SK-N-SH treated with all-trans-retinoic acid at 6 μM for 48 hours (cell line): ENCODE results near the gene PARK7.

Experiments used
- ATAC-seq: fragments of 200-7000 bp; cut with Tn5 transposase; 3 replicates; pipeline ENCODE4 v1.9.1; 2020; ENCODE audit warnings: mild to moderate bottlenecking, moderate library complexity
- ARNTL ChIP-seq: fragments of 450-650 bp; formaldehyde crosslinking; IDR thresholded peaks from 2 replicates; pipeline ENCODE4 v1.5.0; 2020; ENCODE audit warnings: low read depth, mild to moderate bottlenecking, moderate library complexity, borderline replicate concordance
- BACH2 ChIP-seq: fragments of 250-450 bp; sonication (Bioruptor Pico); IDR thresholded peaks from 2 replicates; pipeline ENCODE4 v1.9.0; 2021; ENCODE audit warnings: mild to moderate bottlenecking, borderline replicate concordance
- GLIS3 ChIP-seq: fragments of 250-450 bp; sonication (Bioruptor Pico); IDR thresholded peaks from 2 replicates; pipeline ENCODE4 v1.5.0; 2020; ENCODE audit warnings: mild to moderate bottlenecking, moderate library complexity
- ISL1 ChIP-seq: fragments of 250-450 bp; sonication (Bioruptor Pico); IDR thresholded peaks from 2 replicates; pipeline ENCODE4 v2.1.2; 2022; ENCODE audit warnings: mild to moderate bottlenecking, moderate library complexity
- OSR1 ChIP-seq: fragments of 250-450 bp; sonication (Bioruptor Pico); IDR thresholded peaks from 2 replicates; pipeline ENCODE4 v1.8.0; 2022; ENCODE audit warnings: moderate library complexity, mild to moderate bottlenecking, inconsistent platforms
- PPARA ChIP-seq: fragments of 250-450 bp; sonication (Bioruptor Pico); IDR thresholded peaks from 2 replicates; pipeline ENCODE4 v1.5.0; 2020; ENCODE audit warnings: mild to moderate bottlenecking, borderline replicate concordance
- SNAI2 ChIP-seq: fragments of 250-450 bp; sonication (Bioruptor Pico); IDR thresholded peaks from 2 replicates; pipeline ENCODE4 v1.5.0; 2020; ENCODE audit warnings: mild to moderate bottlenecking, moderate library complexity
- TOX ChIP-seq: fragments of 250-450 bp; sonication (Bioruptor Pico); IDR thresholded peaks from 2 replicates; pipeline ENCODE4 v1.8.0; 2021; ENCODE audit warnings: mild to moderate bottlenecking, moderate library complexity, borderline replicate concordance
- ZC3H10 ChIP-seq: fragments of 250-450 bp; sonication (Bioruptor Pico); IDR thresholded peaks from 2 replicates; pipeline ENCODE4 v1.5.1; 2021; ENCODE audit warnings: mild to moderate bottlenecking, moderate library complexity
- ZFP3 ChIP-seq: fragments of 250-450 bp; sonication (Bioruptor Pico); IDR thresholded peaks from 2 replicates; pipeline ENCODE4 v1.5.0; 2020; ENCODE audit warnings: mild to moderate bottlenecking, moderate library complexity
- ZFP30 ChIP-seq: fragments of 450-650 bp; formaldehyde crosslinking; IDR thresholded peaks from 2 replicates; pipeline ENCODE4 v1.5.0; 2022; ENCODE audit warnings: mild to moderate bottlenecking, moderate library complexity
- ZNF565 ChIP-seq: fragments of 450-650 bp; formaldehyde crosslinking; conservative IDR thresholded peaks from 2 replicates; pipeline ENCODE4 v1.5.0; 2020; ENCODE audit warnings: low read depth, mild to moderate bottlenecking, moderate library complexity
- ZNF70 ChIP-seq: fragments of 450-650 bp; formaldehyde crosslinking; IDR thresholded peaks from 2 replicates; pipeline ENCODE4 v1.5.0; 2020; ENCODE audit warnings: mild to moderate bottlenecking, moderate library complexity
- TF ChIP-seq, protein P1 (sequence below): fragments of 250-450 bp; sonication (Bioruptor Pico); IDR thresholded peaks from 2 replicates; pipeline ENCODE4 v1.5.0; 2020; ENCODE audit warnings: mild to moderate bottlenecking, moderate library complexity
- TF ChIP-seq, protein P2 (sequence below): fragments of 250-450 bp; sonication (Bioruptor Pico); IDR thresholded peaks from 2 replicates; pipeline ENCODE4 v1.8.0; 2020; ENCODE audit warnings: mild to moderate bottlenecking, moderate library complexity, borderline replicate concordance
- TF ChIP-seq, protein P3 (sequence below): fragments of 250-450 bp; sonication (Bioruptor Pico); IDR thresholded peaks from 2 replicates; pipeline ENCODE4 v1.5.1; 2021; ENCODE audit warnings: mild to moderate bottlenecking, moderate library complexity

Gene PARK7

DNA sequence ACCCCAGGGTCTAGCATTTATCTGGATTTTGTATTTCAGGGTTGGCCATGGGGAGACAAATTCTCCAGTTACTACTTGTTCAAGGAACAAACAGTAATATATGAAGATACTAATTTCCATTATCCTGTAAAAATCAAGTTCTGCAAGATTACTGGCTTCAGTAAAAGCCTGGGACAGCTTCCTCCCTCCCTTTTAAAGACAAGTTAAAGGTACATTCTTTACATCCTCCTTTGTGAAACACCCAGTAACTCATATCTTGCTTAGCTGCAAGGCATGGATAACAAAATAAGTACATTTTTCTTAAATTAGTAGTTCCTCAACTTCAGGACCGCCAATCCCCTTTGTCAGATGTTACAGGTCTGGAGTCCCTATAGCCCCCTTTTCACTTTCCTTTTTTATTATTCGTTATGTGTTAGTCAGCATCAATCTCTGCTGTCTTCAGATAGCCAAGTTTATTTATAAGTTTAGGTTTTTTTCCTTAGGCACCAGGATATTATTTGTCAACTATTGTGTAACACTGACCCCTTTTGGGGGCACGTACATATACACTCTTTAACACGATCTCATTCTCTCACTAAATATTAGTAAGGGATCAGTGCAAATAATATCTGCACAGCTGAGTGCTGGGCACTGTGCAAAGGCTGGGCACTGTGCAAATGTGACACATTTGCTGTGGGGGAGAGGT, 54.8 kb downstream of the PARK7 start (continued):
- TF ChIP-seq, protein P1, sequence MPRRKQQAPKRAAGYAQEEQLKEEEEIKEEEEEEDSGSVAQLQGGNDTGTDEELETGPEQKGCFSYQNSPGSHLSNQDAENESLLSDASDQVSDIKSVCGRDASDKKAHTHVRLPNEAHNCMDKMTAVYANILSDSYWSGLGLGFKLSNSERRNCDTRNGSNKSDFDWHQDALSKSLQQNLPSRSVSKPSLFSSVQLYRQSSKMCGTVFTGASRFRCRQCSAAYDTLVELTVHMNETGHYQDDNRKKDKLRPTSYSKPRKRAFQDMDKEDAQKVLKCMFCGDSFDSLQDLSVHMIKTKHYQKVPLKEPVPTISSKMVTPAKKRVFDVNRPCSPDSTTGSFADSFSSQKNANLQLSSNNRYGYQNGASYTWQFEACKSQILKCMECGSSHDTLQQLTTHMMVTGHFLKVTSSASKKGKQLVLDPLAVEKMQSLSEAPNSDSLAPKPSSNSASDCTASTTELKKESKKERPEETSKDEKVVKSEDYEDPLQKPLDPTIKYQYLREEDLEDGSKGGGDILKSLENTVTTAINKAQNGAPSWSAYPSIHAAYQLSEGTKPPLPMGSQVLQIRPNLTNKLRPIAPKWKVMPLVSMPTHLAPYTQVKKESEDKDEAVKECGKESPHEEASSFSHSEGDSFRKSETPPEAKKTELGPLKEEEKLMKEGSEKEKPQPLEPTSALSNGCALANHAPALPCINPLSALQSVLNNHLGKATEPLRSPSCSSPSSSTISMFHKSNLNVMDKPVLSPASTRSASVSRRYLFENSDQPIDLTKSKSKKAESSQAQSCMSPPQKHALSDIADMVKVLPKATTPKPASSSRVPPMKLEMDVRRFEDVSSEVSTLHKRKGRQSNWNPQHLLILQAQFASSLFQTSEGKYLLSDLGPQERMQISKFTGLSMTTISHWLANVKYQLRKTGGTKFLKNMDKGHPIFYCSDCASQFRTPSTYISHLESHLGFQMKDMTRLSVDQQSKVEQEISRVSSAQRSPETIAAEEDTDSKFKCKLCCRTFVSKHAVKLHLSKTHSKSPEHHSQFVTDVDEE: no peak

DNA sequence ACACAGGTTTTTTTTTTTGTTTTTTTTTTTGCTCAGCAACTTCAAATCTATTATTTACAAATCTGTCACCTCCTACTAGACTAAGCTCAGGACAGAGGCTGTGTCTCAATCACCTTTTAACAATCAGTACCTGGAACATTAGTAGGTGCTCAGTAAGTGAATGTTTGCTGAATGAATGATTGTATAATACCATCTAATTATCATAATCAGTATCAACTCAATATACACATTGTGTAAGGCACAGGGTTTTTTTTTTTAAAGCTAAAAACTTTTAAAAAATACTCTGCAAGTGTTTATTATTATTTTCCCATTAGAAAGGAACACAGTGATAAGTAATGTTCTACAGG, 55.4 kb downstream of the PARK7 start:
- no peak for ATAC-seq

DNA sequence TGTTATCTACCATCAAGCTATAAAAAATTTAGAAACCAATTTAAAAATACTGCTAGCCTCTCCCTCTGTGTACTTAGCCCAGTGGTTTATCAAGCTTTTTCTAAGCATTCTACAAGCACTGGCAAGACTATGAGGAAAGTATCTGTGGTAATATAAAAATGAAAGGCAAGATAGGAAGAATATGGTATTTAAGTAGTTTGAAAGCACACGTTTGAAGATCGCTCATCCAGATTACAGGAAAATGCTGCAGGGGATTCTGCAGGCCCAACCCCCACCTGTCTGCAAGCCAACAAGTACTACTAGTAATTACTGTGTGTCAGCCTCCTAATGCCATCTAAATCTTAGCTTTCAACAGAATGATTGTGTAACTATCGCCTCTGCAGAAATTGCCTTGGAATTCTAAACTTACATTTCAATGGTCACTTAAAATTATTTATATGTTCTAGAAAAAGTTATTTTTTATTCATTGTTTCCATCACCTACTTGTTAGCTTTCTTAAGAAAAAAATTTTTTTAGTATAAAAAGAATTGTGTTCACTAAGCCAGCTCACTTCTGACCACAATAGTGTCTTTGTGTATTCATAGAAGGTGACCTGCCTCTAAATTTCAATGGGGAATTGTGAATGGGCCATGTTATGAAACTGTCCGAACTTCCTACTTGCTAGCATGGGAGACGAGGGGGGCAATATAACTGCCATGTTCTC, 56.1 kb downstream of the PARK7 start:
- TF ChIP-seq ZC3H10 (CRISPR knock-in tag) (no peak), ISL1 (CRISPR knock-in tag) (peak; percentile 67)
- ATAC-seq: no peak

More for the DNA sequence above, 55.4 kb downstream of the PARK7 start:
- TF ChIP-seq ZNF565 (CRISPR knock-in tag): no peak
- no peak for TF ChIP-seq ISL1 (CRISPR knock-in tag)
- TF ChIP-seq SNAI2: no peak
- no peak for TF ChIP-seq OSR1
- TF ChIP-seq, protein P2, sequence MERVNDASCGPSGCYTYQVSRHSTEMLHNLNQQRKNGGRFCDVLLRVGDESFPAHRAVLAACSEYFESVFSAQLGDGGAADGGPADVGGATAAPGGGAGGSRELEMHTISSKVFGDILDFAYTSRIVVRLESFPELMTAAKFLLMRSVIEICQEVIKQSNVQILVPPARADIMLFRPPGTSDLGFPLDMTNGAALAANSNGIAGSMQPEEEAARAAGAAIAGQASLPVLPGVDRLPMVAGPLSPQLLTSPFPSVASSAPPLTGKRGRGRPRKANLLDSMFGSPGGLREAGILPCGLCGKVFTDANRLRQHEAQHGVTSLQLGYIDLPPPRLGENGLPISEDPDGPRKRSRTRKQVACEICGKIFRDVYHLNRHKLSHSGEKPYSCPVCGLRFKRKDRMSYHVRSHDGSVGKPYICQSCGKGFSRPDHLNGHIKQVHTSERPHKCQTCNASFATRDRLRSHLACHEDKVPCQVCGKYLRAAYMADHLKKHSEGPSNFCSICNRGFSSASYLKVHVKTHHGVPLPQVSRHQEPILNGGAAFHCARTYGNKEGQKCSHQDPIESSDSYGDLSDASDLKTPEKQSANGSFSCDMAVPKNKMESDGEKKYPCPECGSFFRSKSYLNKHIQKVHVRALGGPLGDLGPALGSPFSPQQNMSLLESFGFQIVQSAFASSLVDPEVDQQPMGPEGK (CRISPR knock-in tag): no peak
- TF ChIP-seq BACH2 (CRISPR knock-in tag): no peak
- no peak for TF ChIP-seq ZFP3 (CRISPR knock-in tag)
- no peak for TF ChIP-seq ARNTL (CRISPR knock-in tag)
- no peak for TF ChIP-seq GLIS3
- TF ChIP-seq ZFP30 (CRISPR knock-in tag): no peak
- no peak for TF ChIP-seq PPARA (CRISPR knock-in tag)
- no peak for TF ChIP-seq ZNF70
- TF ChIP-seq, protein P3, sequence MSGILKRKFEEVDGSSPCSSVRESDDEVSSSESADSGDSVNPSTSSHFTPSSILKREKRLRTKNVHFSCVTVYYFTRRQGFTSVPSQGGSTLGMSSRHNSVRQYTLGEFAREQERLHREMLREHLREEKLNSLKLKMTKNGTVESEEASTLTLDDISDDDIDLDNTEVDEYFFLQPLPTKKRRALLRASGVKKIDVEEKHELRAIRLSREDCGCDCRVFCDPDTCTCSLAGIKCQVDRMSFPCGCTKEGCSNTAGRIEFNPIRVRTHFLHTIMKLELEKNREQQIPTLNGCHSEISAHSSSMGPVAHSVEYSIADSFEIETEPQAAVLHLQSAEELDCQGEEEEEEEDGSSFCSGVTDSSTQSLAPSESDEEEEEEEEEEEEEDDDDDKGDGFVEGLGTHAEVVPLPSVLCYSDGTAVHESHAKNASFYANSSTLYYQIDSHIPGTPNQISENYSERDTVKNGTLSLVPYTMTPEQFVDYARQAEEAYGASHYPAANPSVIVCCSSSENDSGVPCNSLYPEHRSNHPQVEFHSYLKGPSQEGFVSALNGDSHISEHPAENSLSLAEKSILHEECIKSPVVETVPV (CRISPR knock-in tag): no peak

DNA sequence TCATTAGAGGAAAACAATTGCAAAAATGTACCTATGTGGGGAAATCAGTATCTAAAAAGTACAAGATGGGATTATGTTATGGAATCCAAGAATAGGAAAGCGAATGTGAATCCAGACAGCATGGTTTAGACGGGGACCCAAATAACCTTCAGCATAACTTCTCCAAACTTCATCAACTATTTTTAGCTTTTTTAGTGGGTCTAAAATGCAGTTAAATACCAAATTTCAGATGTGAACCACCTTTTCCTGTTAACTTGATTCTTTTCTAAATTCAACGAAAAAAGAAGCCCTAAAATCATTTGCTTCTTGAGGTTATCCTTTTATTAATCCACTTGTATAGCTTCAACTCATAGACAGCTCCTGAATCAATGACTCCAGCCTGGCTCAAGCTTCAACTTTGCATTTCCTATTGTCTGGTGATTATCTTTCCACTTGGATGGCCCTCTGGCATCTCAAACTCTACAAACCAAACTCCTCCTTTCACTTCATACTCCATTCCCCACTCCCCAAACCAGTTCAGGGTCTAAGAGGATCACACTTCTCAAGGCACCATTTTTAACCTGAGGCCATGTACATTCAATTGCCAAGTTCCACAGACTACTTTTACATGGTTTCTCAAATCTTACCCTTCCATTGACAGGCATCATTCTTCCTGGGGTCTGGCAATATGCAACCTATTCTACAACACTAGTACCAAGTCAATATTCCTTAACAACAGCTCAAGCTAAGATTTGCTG, 57.1 kb downstream of the PARK7 start:
- ATAC-seq: no peak
- TF ChIP-seq ZC3H10 (CRISPR knock-in tag) (no peak), TOX (CRISPR knock-in tag) (no peak), SNAI2 (no peak)

DNA sequence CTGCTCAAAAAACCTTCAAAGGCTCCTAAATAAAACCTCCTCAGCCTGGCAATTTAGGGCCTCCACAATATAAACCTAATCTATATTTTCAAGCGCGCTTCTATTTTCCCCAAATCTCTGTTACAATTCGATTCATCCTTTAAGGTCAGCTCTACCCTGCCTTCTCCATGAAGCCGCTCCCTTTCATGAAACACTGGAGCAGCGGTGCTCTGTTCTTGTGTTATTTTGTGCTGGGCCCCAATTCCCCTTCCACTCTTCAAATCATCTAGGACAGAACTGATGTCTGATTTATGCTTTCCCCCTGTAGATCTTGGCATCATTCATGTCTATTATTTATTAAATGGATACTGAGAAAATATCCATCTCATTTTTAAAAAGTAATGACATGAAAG, 57.7 kb downstream of the PARK7 start:
- no peak for ATAC-seq
- TF ChIP-seq, protein P1: no peak
- TF ChIP-seq ZNF565 (CRISPR knock-in tag) (no peak), OSR1 (no peak), ISL1 (CRISPR knock-in tag) (peak; percentile 36; the same call in 1 of the 2 replicates)
